Smooth muscle cell (in vitro differentiated cells): ENCODE results near the gene ADAMTS18. TPM values are rescaled to one million over a fixed set of nuclear protein-coding genes. Genes with fewer than 3 reads are reported as not detected.

Experiments used
- DNase-seq: peaks from one replicate; lab custom pipeline; 2025; ENCODE audit not compliant: unreplicated experiment; lab: John Stamatoyannopoulos, UW
- H2AFZ ChIP-seq: fragments of 200-600 bp; sonication (generic); 2 replicates; pipeline ENCODE4 v1.6.0; 2016; ENCODE audit warnings: antibody characterized with exemption, low read depth, mild to moderate bottlenecking
- H3F3A ChIP-seq: fragments of 200-600 bp; sonication (generic); 2 replicates; pipeline ENCODE4 v1.6.0; 2017; ENCODE audit warnings: antibody characterized with exemption, low read depth
- H3K27ac ChIP-seq: fragments of 200-600 bp; sonication (generic); 2 replicates; pipeline ENCODE4 v1.5.1; 2016; ENCODE audit warnings: low read depth, mild to moderate bottlenecking
- H3K27me3 ChIP-seq: fragments of 200-600 bp; sonication (generic); 2 replicates; pipeline ENCODE4 v1.6.1; 2016; ENCODE audit warnings: low read depth, mild to moderate bottlenecking
- H3K36me3 ChIP-seq: fragments of 200-600 bp; sonication (generic); 2 replicates; pipeline ENCODE4 v1.5.1; 2016; ENCODE audit warnings: low read depth
- H3K4me1 ChIP-seq: fragments of 200-600 bp; sonication (generic); 2 replicates; pipeline ENCODE4 v1.5.1; 2016; ENCODE audit warnings: low read depth
- H3K4me2 ChIP-seq: fragments of 200-600 bp; sonication (generic); 2 replicates; pipeline ENCODE4 v1.6.0; 2016; ENCODE audit warnings: mild to moderate bottlenecking
- H3K4me3 ChIP-seq: fragments of 200-600 bp; sonication (generic); 2 replicates; pipeline ENCODE4 v1.5.1; 2016; ENCODE audit warnings: mild to moderate bottlenecking
- H3K79me2 ChIP-seq: fragments of 200-600 bp; sonication (generic); 2 replicates; pipeline ENCODE4 v1.6.0; 2016; ENCODE audit warnings: low read depth, mild to moderate bottlenecking
- H3K9ac ChIP-seq: fragments of 200-600 bp; sonication (generic); 2 replicates; pipeline ENCODE4 v1.6.0; 2016; ENCODE audit warnings: low read depth
- H3K9me3 ChIP-seq: fragments of 200-600 bp; sonication (generic); replicated peaks from 2 replicates; pipeline ENCODE4 v1.5.1; 2016; ENCODE audit warnings: low read depth
- H4K20me1 ChIP-seq: fragments of 200-600 bp; sonication (generic); 2 replicates; pipeline ENCODE4 v1.6.0; 2016; ENCODE audit warnings: low read depth
- WGBS: methylation state at CpG from one replicate; pipeline ENCODE4 v1.1.7; 2016; ENCODE audit warnings: low lambda C conversion rate; 5-methylcytosine and 5-hydroxymethylcytosine counted together
- polyA plus RNA-seq: library from polyadenylated mRNA; unstranded; fragments of >200 nt; fragmentation: Nextera tagmentation; extraction: Ambion mirVana; gene quantifications from 2 replicates; pipeline ENCODE4 v1.2.1, GENCODE V29; 2016
- total RNA-seq: library from RNA; depleted of rRNA; stranded (reverse); fragments of >200 nt; gene quantifications from 2 replicates; pipeline ENCODE4 v1.2.3, GENCODE V29; 2014
- TF ChIP-seq, protein P1 (sequence below): fragments of 200-600 bp; sonication (generic); IDR thresholded peaks from 2 replicates; pipeline ENCODE4 v1.5.1; 2017; ENCODE audit warnings: borderline replicate concordance, mild to moderate bottlenecking, antibody characterized with exemption; ENCODE audit not compliant: insufficient read depth, poor library complexity, severe bottlenecking

The ADAMTS18 gene
- total and polyA plus RNA-seq, 2 experiments from 2014 or later, result 0.05 to 4.4 TPM

DNA sequence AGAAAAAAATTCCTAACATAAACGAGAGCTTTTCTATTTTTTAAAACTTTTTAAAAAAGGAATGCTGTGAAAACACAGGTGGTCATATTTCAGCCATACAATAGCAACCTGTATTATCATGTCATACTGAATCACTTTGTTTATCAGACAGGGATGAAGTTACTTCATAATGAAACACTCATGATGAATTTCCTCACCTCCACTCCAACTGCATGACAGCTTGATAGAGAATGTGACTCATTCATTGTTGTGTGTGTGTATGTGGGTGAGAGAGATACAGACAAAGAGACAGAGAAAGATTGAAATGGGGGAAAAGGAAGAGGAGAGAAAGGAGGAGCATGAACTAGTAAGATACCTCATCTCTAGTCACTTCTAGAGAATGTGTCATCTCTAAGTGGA is 126.7 kb downstream of the ADAMTS18 start:
- no peak overlapping the region for H2AFZ ChIP-seq
- peak overlapping the region; percentile 71 for H3K27ac ChIP-seq
- no peak overlapping the region for H3K4me2 ChIP-seq
- DNase-seq, result no peak
- 48% methylated on average over 1 of the region's 1 CpG for WGBS
- TF ChIP-seq, protein P1, sequence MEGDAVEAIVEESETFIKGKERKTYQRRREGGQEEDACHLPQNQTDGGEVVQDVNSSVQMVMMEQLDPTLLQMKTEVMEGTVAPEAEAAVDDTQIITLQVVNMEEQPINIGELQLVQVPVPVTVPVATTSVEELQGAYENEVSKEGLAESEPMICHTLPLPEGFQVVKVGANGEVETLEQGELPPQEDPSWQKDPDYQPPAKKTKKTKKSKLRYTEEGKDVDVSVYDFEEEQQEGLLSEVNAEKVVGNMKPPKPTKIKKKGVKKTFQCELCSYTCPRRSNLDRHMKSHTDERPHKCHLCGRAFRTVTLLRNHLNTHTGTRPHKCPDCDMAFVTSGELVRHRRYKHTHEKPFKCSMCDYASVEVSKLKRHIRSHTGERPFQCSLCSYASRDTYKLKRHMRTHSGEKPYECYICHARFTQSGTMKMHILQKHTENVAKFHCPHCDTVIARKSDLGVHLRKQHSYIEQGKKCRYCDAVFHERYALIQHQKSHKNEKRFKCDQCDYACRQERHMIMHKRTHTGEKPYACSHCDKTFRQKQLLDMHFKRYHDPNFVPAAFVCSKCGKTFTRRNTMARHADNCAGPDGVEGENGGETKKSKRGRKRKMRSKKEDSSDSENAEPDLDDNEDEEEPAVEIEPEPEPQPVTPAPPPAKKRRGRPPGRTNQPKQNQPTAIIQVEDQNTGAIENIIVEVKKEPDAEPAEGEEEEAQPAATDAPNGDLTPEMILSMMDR, result no peak
- H3F3A ChIP-seq, result no peaks in the 10 kb centered on the region
- peak overlapping the region; percentile 18 for H3K9ac ChIP-seq
- no peak overlapping the region for H3K4me3 ChIP-seq
- H3K9me3 ChIP-seq, result no peaks in the 10 kb centered on the region
- H3K36me3 ChIP-seq, result no peaks in the 10 kb centered on the region
- H3K79me2 ChIP-seq, result no peaks in the 10 kb centered on the region
- no peaks in the 10 kb centered on the region for H3K4me1 ChIP-seq
- H3K27me3 ChIP-seq, result no peaks in the 10 kb centered on the region
- H4K20me1 ChIP-seq, result no peaks in the 10 kb centered on the region

DNA sequence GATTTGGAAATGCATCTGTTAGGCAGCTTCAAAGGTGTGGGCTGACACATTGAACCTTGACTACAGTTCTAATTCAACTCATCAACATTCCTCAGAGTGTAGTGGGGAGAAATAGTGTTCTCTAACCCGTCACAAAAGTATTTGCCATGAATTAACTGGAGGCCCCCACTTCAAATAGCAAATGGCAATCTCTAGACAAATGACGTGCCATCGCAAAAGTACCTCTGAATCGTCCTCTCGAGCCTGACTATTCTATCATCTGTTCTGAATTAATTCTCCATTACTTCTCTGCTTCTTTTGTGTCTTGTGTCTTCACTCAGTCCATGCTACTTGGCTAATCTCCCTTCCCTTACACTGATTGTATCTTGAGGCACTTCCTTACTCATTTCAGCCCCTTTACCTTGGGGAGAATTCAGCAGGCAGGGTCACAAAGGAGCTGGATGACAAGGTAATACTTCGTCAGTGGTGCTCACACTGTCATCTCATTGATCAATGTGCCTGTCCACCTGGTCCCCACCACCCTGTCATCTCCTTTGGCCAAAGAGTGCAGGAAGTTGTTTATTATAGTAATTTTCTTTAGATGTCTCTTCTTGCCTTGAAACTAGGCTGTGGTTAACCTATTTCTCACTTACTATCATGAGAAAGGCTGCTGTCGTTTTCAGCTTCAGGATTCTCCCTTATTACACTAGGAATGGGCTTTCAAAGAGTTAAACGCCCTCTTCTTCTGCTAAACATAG is 127.2 kb downstream of the ADAMTS18 start:
- Histone ChIP-seq H3K4me2 (no peak overlapping the region), H3K4me3 (no peak overlapping the region), H3K9ac (peak overlapping the region; percentile 18), H3K36me3 (no peaks in the 10 kb centered on the region), H3K9me3 (no peaks in the 10 kb centered on the region), H3K27ac (peak overlapping the region; percentile 71), H3K79me2 (no peaks in the 10 kb centered on the region), H3K4me1 (no peaks in the 10 kb centered on the region), H3K27me3 (no peaks in the 10 kb centered on the region), H4K20me1 (no peaks in the 10 kb centered on the region), H2AFZ (no peak overlapping the region), H3F3A (no peaks in the 10 kb centered on the region)
- no peak for DNase-seq
- 69% methylated on average over 8 of the region's 8 CpGs for WGBS
- TF ChIP-seq, protein P1, result no peak

DNA sequence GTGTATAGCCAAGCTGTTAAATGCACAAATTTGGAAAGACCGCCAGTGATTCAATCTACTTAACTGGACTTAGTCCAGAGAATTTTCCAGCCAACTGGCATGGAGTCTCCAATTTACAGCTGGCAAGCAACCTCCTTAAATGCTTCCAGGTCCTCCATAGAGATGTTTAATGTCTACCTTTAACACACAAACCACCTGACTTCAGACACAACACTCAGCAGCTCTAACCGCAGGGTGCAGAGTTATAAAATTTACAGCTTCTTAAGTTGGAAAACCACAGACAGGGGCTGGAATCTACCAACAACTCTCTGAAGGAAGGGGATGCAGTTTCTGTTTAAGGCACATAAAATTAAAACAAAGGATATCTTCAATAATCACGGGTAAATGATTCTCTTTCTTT is 128.8 kb downstream of the ADAMTS18 start:
- Histone ChIP-seq H2AFZ (no peak overlapping the region), H3K79me2 (no peaks in the 10 kb centered on the region)
- no peak for DNase-seq

More for the DNA sequence above, 128.8 kb downstream of the ADAMTS18 start:
- H3K4me3 ChIP-seq, result no peak overlapping the region
- no peak overlapping the region for H3K4me2 ChIP-seq
- no peak overlapping the region for H3K27ac ChIP-seq
- 50% methylated on average over 3 of the region's 3 CpGs for WGBS
- H3K9me3 ChIP-seq, result no peaks in the 10 kb centered on the region
- no peaks in the 10 kb centered on the region for H3K4me1 ChIP-seq
- H4K20me1 ChIP-seq, result no peaks in the 10 kb centered on the region
- TF ChIP-seq, protein P1, result no peak
- H3K9ac ChIP-seq, result no peak overlapping the region
- H3K27me3 ChIP-seq, result no peaks in the 10 kb centered on the region
- no peaks in the 10 kb centered on the region for H3F3A ChIP-seq
- H3K36me3 ChIP-seq, result no peaks in the 10 kb centered on the region
